HepG2 (cell line): ENCODE data around the gene GPS1. TPM values are rescaled to one million over a fixed set of nuclear protein-coding genes. Genes with fewer than 3 reads are reported as not detected.

Experiments
- BRF2 ChIP-seq: sonication (generic); formaldehyde crosslinking; IDR thresholded peaks from 2 replicates; pipeline ENCODE4 v1.8.1; 2022; ENCODE audit warnings: mild to moderate bottlenecking, missing genetic modification reagents
- KLF15 ChIP-seq: sonication (generic); formaldehyde crosslinking; IDR thresholded peaks from 2 replicates; pipeline ENCODE4 v1.8.1; 2023; ENCODE audit warnings: borderline replicate concordance, mild to moderate bottlenecking, inconsistent platforms, missing genetic modification reagents, mixed read lengths
- MXD4 ChIP-seq: IDR thresholded peaks from 2 replicates; pipeline ENCODE4 v1.6.1; 2016; ENCODE audit warnings: mild to moderate bottlenecking, missing biosample characterization, missing genetic modification reagents
- SP1 ChIP-seq, 2 experiments: fragments of 450-650 bp in 1 of 2; sonication (generic) in 1 of 2; formaldehyde crosslinking in 1 of 2; IDR thresholded peaks; 2 replicates each; pipeline versions ENCODE4 v1.4.0 to v1.6.1; 2016 to 2020; ENCODE audit warnings: missing genetic modification reagents in 1 of 2
- ZFP37 ChIP-seq: sonication (generic); formaldehyde crosslinking; IDR thresholded peaks from 2 replicates; pipeline ENCODE4 v1.4.0; 2020; ENCODE audit warnings: missing genetic modification reagents, borderline replicate concordance
- ZNF441 ChIP-seq: sonication (generic); formaldehyde crosslinking; IDR thresholded peaks from 2 replicates; pipeline ENCODE4 v1.7.0; 2021; ENCODE audit warnings: missing genetic modification reagents, borderline replicate concordance
- ZNF609 ChIP-seq: sonication (generic); formaldehyde crosslinking; IDR thresholded peaks from 2 replicates; pipeline ENCODE4 v1.4.0; 2020; ENCODE audit warnings: mild to moderate bottlenecking, missing genetic modification reagents, borderline replicate concordance
- ZNF678 ChIP-seq: sonication (generic); formaldehyde crosslinking; IDR thresholded peaks from 2 replicates; pipeline ENCODE4 v1.4.0; 2020; ENCODE audit warnings: mild to moderate bottlenecking, missing genetic modification reagents
- ZNF687 ChIP-seq: sonication (generic); formaldehyde crosslinking; IDR thresholded peaks from 2 replicates; pipeline ENCODE4 v1.5.1; 2020; ENCODE audit warnings: mild to moderate bottlenecking, missing genetic modification reagents, moderate library complexity
- ZNF75D ChIP-seq: sonication (generic); formaldehyde crosslinking; IDR thresholded peaks from 2 replicates; pipeline ENCODE4 v1.8.1; 2023; ENCODE audit warnings: missing genetic modification reagents, mild to moderate bottlenecking, borderline replicate concordance
- ZNF883 ChIP-seq: sonication (generic); formaldehyde crosslinking; IDR thresholded peaks from 2 replicates; pipeline ENCODE4 v1.5.1; 2020; ENCODE audit warnings: mild to moderate bottlenecking, missing genetic modification reagents; ENCODE audit errors: not compliant biosample characterization
- ZSCAN20 ChIP-seq: sonication (generic); formaldehyde crosslinking; IDR thresholded peaks from 2 replicates; pipeline ENCODE4 v1.4.0; 2020; ENCODE audit warnings: missing genetic modification reagents, mild to moderate bottlenecking, borderline replicate concordance
- polyA plus RNA-seq, 8 experiments: library from polyadenylated mRNA; depleted of rRNA in 3 of 8; stranded (reverse) in 7 of 8; unstranded in 1 of 8; fragments of >200 nt; fragmentation: Illumina TruSeq in 4 of 8; extraction: Trizol in 4 of 8; gene quantifications; 2 replicates each; pipeline versions ENCODE4 v1.2.1 to v1.2.3, GENCODE V29; 2011 to 2016; ENCODE audit warnings: low read depth in 4 of 8, missing spikeins in 1 of 8, mixed read lengths in 1 of 8; ENCODE audit not compliant: insufficient read depth in 1 of 8
- total RNA-seq, 5 experiments: library from RNA; depleted of rRNA; stranded (reverse); fragments of >200 nt; fragmentation: Illumina TruSeq; extraction: Trizol; gene quantifications; 2 replicates each; pipeline ENCODE4 v1.2.3, GENCODE V29; 2016; ENCODE audit warnings: low read depth in 1 of 5
- TF ChIP-seq, protein P1 (sequence below): sonication (generic); formaldehyde crosslinking; conservative IDR thresholded peaks from 2 replicates; pipeline ENCODE4 v1.8.0; 2022; ENCODE audit warnings: mild to moderate bottlenecking, moderate library complexity, missing genetic modification reagents

GPS1 gene
- total and polyA plus RNA-seq, 2 of the 13 experiments (the other 11 are each of a cell fraction or from before 2014, with no cell fraction given) = 124 to 128 TPM

GRCh38 chr17:82098169-82098938 lies 46.7 kb downstream of the GPS1 start, which contains the start of gene FASN (continued):
- TF ChIP-seq ZNF609 = peak; percentile 45; the same call in 1 of the 2 replicates
- TF ChIP-seq ZSCAN20 = peak; percentile 93; the same call in 1 of the 2 replicates
- TF ChIP-seq ZNF883 (CRISPR knock-in tag) = peak; percentile 79
- TF ChIP-seq KLF15 (CRISPR knock-in tag) = peak; percentile 26; the same call in 1 of the 2 replicates
- TF ChIP-seq SP1 (IDR thresholded peaks at IDR 0.05) = no peak
- peak; percentile 79 for TF ChIP-seq SP1 (CRISPR knock-in tag; IDR thresholded peaks at IDR 0.05)
- TF ChIP-seq MXD4 (CRISPR knock-in tag) = peak; percentile 52
- peak; percentile 28; the same call in 1 of the 2 replicates for TF ChIP-seq ZNF678
- TF ChIP-seq ZNF75D (CRISPR knock-in tag) = no peak
- TF ChIP-seq ZNF687 (CRISPR knock-in tag) = peak; percentile 60
- peak; percentile 18; the same call in 1 of the 2 replicates for TF ChIP-seq ZFP37 (CRISPR knock-in tag)
- TF ChIP-seq, protein P1, sequence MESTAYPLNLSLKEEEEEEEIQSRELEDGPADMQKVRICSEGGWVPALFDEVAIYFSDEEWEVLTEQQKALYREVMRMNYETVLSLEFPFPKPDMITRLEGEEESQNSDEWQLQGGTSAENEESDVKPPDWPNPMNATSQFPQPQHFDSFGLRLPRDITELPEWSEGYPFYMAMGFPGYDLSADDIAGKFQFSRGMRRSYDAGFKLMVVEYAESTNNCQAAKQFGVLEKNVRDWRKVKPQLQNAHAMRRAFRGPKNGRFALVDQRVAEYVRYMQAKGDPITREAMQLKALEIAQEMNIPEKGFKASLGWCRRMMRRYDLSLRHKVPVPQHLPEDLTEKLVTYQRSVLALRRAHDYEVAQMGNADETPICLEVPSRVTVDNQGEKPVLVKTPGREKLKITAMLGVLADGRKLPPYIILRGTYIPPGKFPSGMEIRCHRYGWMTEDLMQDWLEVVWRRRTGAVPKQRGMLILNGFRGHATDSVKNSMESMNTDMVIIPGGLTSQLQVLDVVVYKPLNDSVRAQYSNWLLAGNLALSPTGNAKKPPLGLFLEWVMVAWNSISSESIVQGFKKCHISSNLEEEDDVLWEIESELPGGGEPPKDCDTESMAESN = peak; percentile 64
- peak; percentile 21; the same call in 1 of the 2 replicates for TF ChIP-seq BRF2
- TF ChIP-seq ZNF441 (CRISPR knock-in tag) = peak; percentile 64
